Heart right ventricle (tissue), 16 donors: ENCODE results near the gene PLA2G4E. TPM values are rescaled to one million over a fixed set of nuclear protein-coding genes. Genes with fewer than 3 reads are reported as not detected.

Experiments used
- ATAC-seq, 8 donors: fragments of 200-7000 bp; cut with Tn5 transposase; one replicate each; pipeline ENCODE4 v1.9.1; 2020; ENCODE audit warnings: mild to moderate bottlenecking in 8 of 8, moderate library complexity in 8 of 8, moderate number of reproducible peaks in 1 of 8
- DNase-seq, 2 donors: peaks; one replicate each; pipeline ENCODE4 v3.0.0-alpha.2; 2020
- H3K27ac ChIP-seq, 10 donors: fragments of 200-600 bp; sonication (generic) in 2 of 10; one replicate each; pipeline versions ENCODE4 v1.5.0 to v1.8.0; 2020 to 2022; ENCODE audit warnings: mild to moderate bottlenecking in 3 of 10
- H3K27me3 ChIP-seq, 7 donors: fragments of 200-600 bp; one replicate each; pipeline ENCODE4 v1.8.0; 2021 to 2022; ENCODE audit warnings: mild to moderate bottlenecking in 2 of 7
- H3K36me3 ChIP-seq, 9 donors: fragments of 200-600 bp; sonication (generic) in 1 of 9; one replicate each; pipeline versions ENCODE4 v1.5.0 to v1.8.0; 2020 to 2022; ENCODE audit warnings: mild to moderate bottlenecking in 2 of 9
- H3K4me1 ChIP-seq, 9 donors: fragments of 200-600 bp; sonication (generic) in 1 of 9; one replicate each; pipeline versions ENCODE4 v1.5.0 to v1.8.0; 2020 to 2022; ENCODE audit warnings: mild to moderate bottlenecking in 4 of 9
- H3K4me3 ChIP-seq, 10 donors: fragments of 200-600 bp; sonication (generic) in 2 of 10; one replicate each; pipeline versions ENCODE4 v1.5.0 to v1.8.0; 2020 to 2022; ENCODE audit warnings: mild to moderate bottlenecking in 7 of 10, moderate library complexity in 2 of 10
- H3K9me3 ChIP-seq, 11 donors: fragments of 200-600 bp in 10 of 11; sonication (generic) in 2 of 11; one replicate each; pipeline versions ENCODE4 v1.5.0 to v1.8.0; 2013 to 2022; ENCODE audit warnings: mild to moderate bottlenecking in 2 of 11, control low read depth in 1 of 11, moderate library complexity in 1 of 11
- WGBS, 2 donors: extraction: QIAGEN DNeasy Blood & Tissue Kit; methylation state at CpG; one replicate each; pipeline ENCODE4 v1.1.7; 2013; ENCODE audit warnings: inconsistent platforms in 1 of 2; 5-methylcytosine and 5-hydroxymethylcytosine counted together
- intact Hi-C, 10 donors: fragments of 100-400 bp; cut with DNase I; formaldehyde crosslinking; loops; one replicate each; pipeline versions ENCODE4 v1.11.1 to v1.14.2; 2022
- polyA plus RNA-seq, 2 donors: library from polyadenylated mRNA; stranded (reverse); fragments of 200-250 nt; gene quantifications; one replicate each; pipeline ENCODE4 v1.2.3, GENCODE V29; 2013
- total RNA-seq, 10 donors: library from RNA; stranded (reverse); fragmentation: NEBNext Ultra II Directional in 3 of 10; extraction: Animal tissue kit (Norgen Biotek cat#: 25700) in 3 of 10; gene quantifications; one replicate each; pipeline versions ENCODE4 v1.2.1 to v1.2.4, GENCODE V29; 2021 to 2023
- TF ChIP-seq, protein P1 (sequence below), 9 donors: fragments of 200-600 bp; sonication (generic) in 2 of 9; IDR thresholded peaks; one replicate each; pipeline versions ENCODE4 v1.5.0 to v1.8.0; 2021 to 2022; ENCODE audit warnings: antibody characterized with exemption in 9 of 9, mild to moderate bottlenecking in 5 of 9, moderate library complexity in 1 of 9
- donor health status: Arrhythmogenic right ventricular cardiomyopathy.
- donor health status: ischemic (EF 13 %, LVEDD 7.1; RV severe dilation, severe dysfunction).
- donor health status: healthy with polysubstance abuse.
- donor health status: DM: no; HTN: yes; CAD: no.
- donor health status: DM: no; HTN: no; CAD: no.
- donor health status: ischemic (EF 25% LVEDD 6.9; RV normal size, moderate dysfunction).
- donor health status: ischemic (EF 25% LVEDD 5.7; RV mildly dilated, moderate dysfunction).
- donor health status: healthy.
- donor health status: DM: yes; HTN: yes; CAD: no.
- donor health status: Ischemic cardiomyopathy.
- donor health status: ischemic (EF 35%, LVEDD 5.7; RV mildly dilated, moderate dysfunction).
- donor health status: nonischemic (EF 11% LVEDD 7.7; RV severe dilation, severe dysfunction).
- donor health status: DM: yes; HTN: yes; CAD: no.
- donor health status: PGD.
- donor health status: ischemic (EF 29% LVEDD 5.4; RV normal size, mild dysfunction).
- donor health status: nonischemic (EF 23%, LVEDD 6.1; RV moderate dilation, normal function).

PLA2G4E gene
- total and polyA plus RNA-seq, 12 donors = 0.05 to 0.79 (median 0.07) TPM; not detected in 7

DNA sequence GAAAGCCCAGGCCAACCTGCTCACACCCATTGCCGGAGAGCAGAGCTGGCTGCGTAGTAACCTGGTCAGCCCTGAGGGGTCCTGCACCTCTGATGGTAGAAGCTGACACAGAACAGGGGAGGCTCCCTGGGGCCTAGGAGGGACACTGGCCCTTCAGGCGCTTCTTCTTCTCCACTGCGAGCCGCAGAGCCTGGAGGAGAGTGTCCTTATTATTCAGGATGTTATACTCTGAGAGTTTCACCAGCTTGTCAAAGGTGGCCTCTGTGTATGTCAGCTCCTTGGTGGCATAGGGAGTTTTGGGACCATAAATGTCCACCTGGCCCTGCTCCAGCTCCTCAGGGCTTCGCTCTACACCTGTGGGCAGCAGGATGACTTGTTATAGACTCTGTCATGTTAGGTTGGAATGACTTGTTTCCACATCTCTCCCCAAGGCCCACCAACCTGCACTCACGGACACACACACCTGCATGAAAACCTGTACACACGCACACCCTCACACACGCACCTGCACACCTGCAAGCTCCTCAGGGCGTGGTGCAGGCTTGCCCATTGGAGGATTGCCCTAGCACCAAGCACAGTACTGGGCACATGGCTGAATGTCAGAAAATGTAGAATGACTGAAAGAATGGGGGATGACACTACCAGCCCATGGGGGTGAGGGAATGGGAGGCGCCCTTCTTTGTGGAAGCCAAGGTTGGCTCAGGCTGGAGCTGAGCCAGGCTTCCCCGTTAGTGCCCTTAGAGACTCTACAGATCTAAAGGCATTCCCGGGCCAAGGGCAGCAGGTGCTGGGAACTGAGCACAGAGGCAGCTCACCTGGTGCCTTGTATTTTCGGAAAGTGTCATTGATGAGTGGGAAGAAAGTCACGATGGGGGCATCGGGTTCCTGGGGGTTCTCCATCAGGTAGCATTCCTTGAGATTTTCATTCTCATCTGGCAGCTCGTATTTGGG is 36.9 kb downstream of the PLA2G4E start:
- DNase-seq (no peak), ATAC-seq (no peak)
- H3K27ac ChIP-seq = no peak overlapping the region
- H3K36me3 ChIP-seq = no peaks in the 10 kb centered on the region
- intact Hi-C loops = no loop called here
- peaks cover 0 to 35% (median 19%) of the 10 kb centered on the region in 9 donors for H3K4me1 ChIP-seq
- H3K9me3 ChIP-seq = no peaks in the 10 kb centered on the region
- no peaks in the 10 kb centered on the region for H3K27me3 ChIP-seq
- 94 to 96% methylated on average over 17 of the region's 17 CpGs for WGBS, 2 donors
- TF ChIP-seq, protein P1, sequence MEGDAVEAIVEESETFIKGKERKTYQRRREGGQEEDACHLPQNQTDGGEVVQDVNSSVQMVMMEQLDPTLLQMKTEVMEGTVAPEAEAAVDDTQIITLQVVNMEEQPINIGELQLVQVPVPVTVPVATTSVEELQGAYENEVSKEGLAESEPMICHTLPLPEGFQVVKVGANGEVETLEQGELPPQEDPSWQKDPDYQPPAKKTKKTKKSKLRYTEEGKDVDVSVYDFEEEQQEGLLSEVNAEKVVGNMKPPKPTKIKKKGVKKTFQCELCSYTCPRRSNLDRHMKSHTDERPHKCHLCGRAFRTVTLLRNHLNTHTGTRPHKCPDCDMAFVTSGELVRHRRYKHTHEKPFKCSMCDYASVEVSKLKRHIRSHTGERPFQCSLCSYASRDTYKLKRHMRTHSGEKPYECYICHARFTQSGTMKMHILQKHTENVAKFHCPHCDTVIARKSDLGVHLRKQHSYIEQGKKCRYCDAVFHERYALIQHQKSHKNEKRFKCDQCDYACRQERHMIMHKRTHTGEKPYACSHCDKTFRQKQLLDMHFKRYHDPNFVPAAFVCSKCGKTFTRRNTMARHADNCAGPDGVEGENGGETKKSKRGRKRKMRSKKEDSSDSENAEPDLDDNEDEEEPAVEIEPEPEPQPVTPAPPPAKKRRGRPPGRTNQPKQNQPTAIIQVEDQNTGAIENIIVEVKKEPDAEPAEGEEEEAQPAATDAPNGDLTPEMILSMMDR (IDR thresholded peaks at IDR 0.05) = no peak
- no peak overlapping the region for H3K4me3 ChIP-seq

DNA sequence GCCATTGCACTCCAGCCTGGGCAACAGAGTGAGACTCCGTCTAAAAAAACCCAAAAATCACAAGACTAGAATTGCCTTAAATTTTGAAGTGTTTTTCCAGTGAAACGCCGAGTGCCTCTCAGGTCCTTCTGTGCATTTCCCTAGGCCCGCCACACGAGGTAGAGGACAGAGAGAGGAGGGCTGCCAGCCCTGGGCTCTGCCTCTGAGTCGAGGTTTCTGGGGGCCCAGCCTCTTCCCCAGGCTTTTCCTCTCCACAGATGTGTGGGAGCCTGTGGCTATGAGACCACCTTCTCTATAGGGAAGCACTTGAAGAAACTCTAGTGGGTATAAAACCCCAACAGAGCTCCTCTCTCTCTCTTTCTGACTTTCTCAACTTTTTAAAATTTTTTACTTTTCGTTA is 37.6 kb downstream of the PLA2G4E start:
- no peaks in the 10 kb centered on the region for H3K9me3 ChIP-seq
- no peak overlapping the region for H3K4me3 ChIP-seq
- ATAC-seq (no peak), DNase-seq (no peak)
- 80 to 92% methylated on average over 7 of the region's 7 CpGs for WGBS, 2 donors
- no peaks in the 10 kb centered on the region for H3K27me3 ChIP-seq
- H3K4me1 ChIP-seq = peaks cover 0 to 35% (median 19%) of the 10 kb centered on the region in 9 donors
- intact Hi-C loops = no loop called here
- H3K27ac ChIP-seq = no peak overlapping the region
- H3K36me3 ChIP-seq = no peaks in the 10 kb centered on the region
- TF ChIP-seq, protein P1 (IDR thresholded peaks at IDR 0.05) = no peak

DNA sequence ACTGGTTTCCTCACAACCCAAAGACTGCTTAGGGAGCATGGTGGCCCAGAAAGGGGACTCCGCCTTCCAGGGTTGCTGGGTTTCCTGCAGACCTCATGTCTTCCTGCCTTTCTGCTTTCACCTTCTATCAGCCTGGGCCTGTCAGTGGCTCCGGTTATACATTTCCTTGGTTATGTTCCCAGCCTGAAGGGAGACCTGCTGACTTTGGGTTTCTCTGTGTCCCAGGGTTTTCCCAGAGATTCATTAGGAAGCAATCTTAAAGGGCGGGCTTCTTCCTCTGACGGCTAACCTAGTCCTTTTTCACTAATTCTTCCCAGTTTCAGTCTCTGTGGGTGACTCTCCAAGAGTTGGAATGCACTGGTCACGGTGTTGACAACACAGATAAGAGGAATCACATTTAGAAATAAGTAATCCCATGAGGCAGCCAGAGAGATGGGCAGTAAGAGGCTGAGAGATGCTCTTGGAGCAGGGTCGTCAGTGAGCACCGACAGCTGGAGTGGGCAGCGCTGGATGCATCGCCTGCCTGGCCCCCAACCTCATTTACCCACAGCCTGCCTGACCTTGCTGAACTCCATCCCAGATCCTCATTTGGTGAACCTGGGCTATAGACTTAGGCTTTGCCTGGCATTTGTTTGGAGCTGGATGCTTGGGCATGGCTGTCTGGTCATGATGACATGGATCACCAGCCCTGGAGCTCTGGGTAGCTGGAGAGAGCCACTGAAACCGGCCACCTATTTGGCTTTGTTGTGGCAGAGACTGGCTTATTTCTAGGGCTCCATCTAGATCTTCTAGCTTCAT is 38.5 kb downstream of the PLA2G4E start:
- H3K27me3 ChIP-seq = no peaks in the 10 kb centered on the region
- DNase-seq = no peak
- 69 to 72% methylated on average over 10 of the region's 10 CpGs for WGBS, 2 donors
- peaks cover 0 to 35% (median 19%) of the 10 kb centered on the region in 9 donors for H3K4me1 ChIP-seq
- no peaks in the 10 kb centered on the region for H3K36me3 ChIP-seq
- no peak overlapping the region for H3K27ac ChIP-seq
- H3K9me3 ChIP-seq = no peaks in the 10 kb centered on the region
- ATAC-seq = no peak
- intact Hi-C loops = no loop called here
- TF ChIP-seq, protein P1 (IDR thresholded peaks at IDR 0.05) = no peak
- H3K4me3 ChIP-seq = no peak overlapping the region

DNA sequence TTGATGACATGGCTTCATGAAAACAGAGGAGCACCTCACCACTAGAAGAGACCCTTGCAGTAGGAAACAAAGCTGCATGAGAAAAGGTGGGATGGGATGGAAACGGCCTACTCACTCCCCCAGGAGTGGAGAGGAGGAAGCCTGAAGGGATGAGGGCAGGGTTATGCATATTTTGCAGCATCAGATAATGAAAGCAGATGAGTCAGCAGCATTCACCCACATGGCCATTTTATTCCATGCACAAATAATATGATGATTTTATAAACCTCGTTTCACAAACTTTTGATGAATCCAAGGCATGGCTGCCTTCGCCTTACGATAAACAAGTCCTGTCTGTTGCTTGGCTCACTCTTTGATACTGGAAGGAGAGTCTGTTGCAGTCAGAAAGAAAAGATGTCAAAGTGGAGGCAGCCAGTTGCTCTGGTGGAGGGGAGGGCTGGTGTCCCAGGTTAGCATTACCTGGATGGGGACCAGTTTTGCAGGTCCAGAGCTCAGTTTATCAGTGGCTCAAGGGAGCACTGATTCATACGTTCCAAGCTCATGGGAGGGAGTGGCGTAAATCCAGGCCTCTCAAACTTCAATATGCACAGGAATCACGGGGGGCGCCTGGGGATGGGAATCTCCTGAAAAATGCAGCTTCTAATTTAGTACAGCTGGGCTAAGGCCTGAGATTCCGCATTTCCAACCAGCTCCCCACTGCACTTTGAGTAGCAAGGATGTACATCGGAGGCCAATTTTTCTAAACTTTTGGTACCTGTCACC is 39.3 kb downstream of the PLA2G4E start:
- DNase-seq (no peak), ATAC-seq (no peak)
- TF ChIP-seq, protein P1 (IDR thresholded peaks at IDR 0.05) = no peak
- no peaks in the 10 kb centered on the region for H3K36me3 ChIP-seq
- H3K27me3 ChIP-seq = no peaks in the 10 kb centered on the region
- H3K4me3 ChIP-seq = no peak overlapping the region
- peaks cover 0 to 35% (median 19%) of the 10 kb centered on the region in 9 donors for H3K4me1 ChIP-seq
- WGBS, 2 donors = 89 to 93% methylated on average over 10 of the region's 10 CpGs
- H3K27ac ChIP-seq = peak overlapping the region in 4 of 10 donors; percentile 3 to 24 (median 15)
- intact Hi-C loops = no loop called here
- no peaks in the 10 kb centered on the region for H3K9me3 ChIP-seq
